DND-41 (cell line): Measurements from ENCODE around the gene SPINK1.

Experiments used
- ATAC-seq: fragments of 200-7000 bp; cut with Tn5 transposase; 3 replicates; pipeline ENCODE4 v1.9.1; 2021; ENCODE audit warnings: low read depth; ENCODE audit not compliant: insufficient read depth
- DNase-seq: peaks from one replicate; pipeline ENCODE4 v3.0.0-alpha.2; 2020
- H2AFZ ChIP-seq: 2 replicates; pipeline ENCODE4 v1.6.0; 2012; ENCODE audit warnings: low read depth, low read length
- H3K27ac ChIP-seq: 2 replicates; pipeline ENCODE4 v1.5.1; 2012; ENCODE audit warnings: low read length, inconsistent platforms
- H3K27me3 ChIP-seq: fragments of 200-600 bp; sonication (generic); 2 replicates; pipeline ENCODE4 v1.6.0; 2012; ENCODE audit warnings: low read length, mild to moderate bottlenecking, inconsistent platforms; ENCODE audit not compliant: insufficient read depth, poor library complexity
- H3K36me3 ChIP-seq: 2 replicates; pipeline ENCODE4 v1.5.1; 2012; ENCODE audit warnings: low read length, inconsistent platforms; ENCODE audit not compliant: insufficient read depth
- H3K4me1 ChIP-seq: 2 replicates; pipeline ENCODE4 v1.5.1; 2012; ENCODE audit warnings: mild to moderate bottlenecking, low read length; ENCODE audit not compliant: insufficient read depth
- H3K4me2 ChIP-seq: 2 replicates; pipeline ENCODE4 v1.6.0; 2012; ENCODE audit warnings: mild to moderate bottlenecking, moderate library complexity, low read length, inconsistent platforms; ENCODE audit not compliant: insufficient read depth
- H3K4me3 ChIP-seq, 2 experiments: fragments of 200-600 bp in 1 of 2; shearing (Covaris generic) in 1 of 2; 2 replicates each; pipeline ENCODE4 v1.5.1; 2012 to 2016; ENCODE audit warnings: inconsistent platforms in 2 of 2, low read length in 2 of 2, mild to moderate bottlenecking in 2 of 2, low read depth in 1 of 2, moderate library complexity in 1 of 2
- H3K79me2 ChIP-seq: 2 replicates; pipeline ENCODE4 v1.6.0; 2012; ENCODE audit warnings: low read length, inconsistent platforms; ENCODE audit not compliant: insufficient read depth
- H3K9ac ChIP-seq: 2 replicates; pipeline ENCODE4 v1.6.0; 2012; ENCODE audit warnings: low read depth, mild to moderate bottlenecking, inconsistent platforms, low read length, moderate library complexity
- H3K9me3 ChIP-seq: 2 replicates; pipeline ENCODE4 v1.5.1; 2012; ENCODE audit warnings: low read length, moderate library complexity, mild to moderate bottlenecking, inconsistent platforms; ENCODE audit not compliant: insufficient read depth, severe bottlenecking
- H4K20me1 ChIP-seq: 2 replicates; pipeline ENCODE4 v1.6.0; 2012; ENCODE audit warnings: low read length; ENCODE audit not compliant: insufficient read depth
- CTCF ChIP-seq: IDR thresholded peaks from 2 replicates; pipeline ENCODE4 v1.5.1; 2012; ENCODE audit warnings: borderline replicate concordance, low read length, moderate library complexity, mild to moderate bottlenecking; ENCODE audit not compliant: poor library complexity, severe bottlenecking; ENCODE audit errors: extremely low read depth
- EZH2 ChIP-seq: IDR thresholded peaks from 3 replicates; pipeline ENCODE4 v1.6.1; 2012; ENCODE audit warnings: borderline replicate concordance, low read depth, mild to moderate bottlenecking, moderate library complexity, low read length, inconsistent platforms; ENCODE audit not compliant: severe bottlenecking

Gene SPINK1

GRCh38 chr5:147859962-147860640 is 28.6 kb upstream of the SPINK1 start:
- no peak overlapping the region for H3K27ac ChIP-seq
- H3K4me1 ChIP-seq, result no peaks in the 10 kb centered on the region
- no peaks in the 10 kb centered on the region for H3K9me3 ChIP-seq
- no peaks in the 10 kb centered on the region for H4K20me1 ChIP-seq
- H3K4me2 ChIP-seq, result no peak overlapping the region
- TF ChIP-seq CTCF (no peak), EZH2 (no peak)
- no peak for DNase-seq
- ATAC-seq, result no peak
- H3K79me2 ChIP-seq, result no peaks in the 10 kb centered on the region
- no peak overlapping the region for H2AFZ ChIP-seq
- no peaks in the 10 kb centered on the region for H3K36me3 ChIP-seq
- peaks cover 3% of the 10 kb centered on the region for H3K27me3 ChIP-seq
- no peak overlapping the region for H3K4me3 ChIP-seq
- H3K9ac ChIP-seq, result no peak overlapping the region

GRCh38 chr5:147858565-147858964 is 27.1 kb upstream of the SPINK1 start:
- Histone ChIP-seq H3K27ac (no peak overlapping the region), H3K36me3 (no peaks in the 10 kb centered on the region), H3K4me1 (no peaks in the 10 kb centered on the region), H3K27me3 (peaks cover 3% of the 10 kb centered on the region), H4K20me1 (no peaks in the 10 kb centered on the region), H3K4me3 (no peak overlapping the region), H3K4me2 (no peak overlapping the region), H3K9me3 (no peaks in the 10 kb centered on the region), H3K9ac (no peak overlapping the region), H3K79me2 (no peaks in the 10 kb centered on the region), H2AFZ (no peak overlapping the region)
- ATAC-seq (no peak), DNase-seq (no peak)
- TF ChIP-seq EZH2 (no peak), CTCF (no peak)

GRCh38 chr5:147857302-147858129 is 26.0 kb upstream of the SPINK1 start:
- no peak for TF ChIP-seq EZH2
- TF ChIP-seq CTCF, result peak; percentile 82
- ATAC-seq (peak; percentile 65; the same call in 2 of the 3 replicates), DNase-seq (peak; percentile 49)

More at GRCh38 chr5:147857302-147858129, 26.0 kb upstream of the SPINK1 start:
- H3K9ac ChIP-seq, result no peak overlapping the region
- no peaks in the 10 kb centered on the region for H3K9me3 ChIP-seq
- no peaks in the 10 kb centered on the region for H3K79me2 ChIP-seq
- no peak overlapping the region for H3K4me3 ChIP-seq
- no peaks in the 10 kb centered on the region for H4K20me1 ChIP-seq
- no peaks in the 10 kb centered on the region for H3K36me3 ChIP-seq
- no peak overlapping the region for H3K27ac ChIP-seq
- H3K27me3 ChIP-seq, result peaks cover 3% of the 10 kb centered on the region
- H3K4me1 ChIP-seq, result no peaks in the 10 kb centered on the region
- H3K4me2 ChIP-seq, result no peak overlapping the region
- H2AFZ ChIP-seq, result no peak overlapping the region
